Retina (tissue), 1 donor: ENCODE results near the gene EGFL7.

Source experiments
- DNase-seq: peaks from one replicate; pipeline ENCODE4 v3.0.0-alpha.2; 2016

EGFL7 gene

DNA sequence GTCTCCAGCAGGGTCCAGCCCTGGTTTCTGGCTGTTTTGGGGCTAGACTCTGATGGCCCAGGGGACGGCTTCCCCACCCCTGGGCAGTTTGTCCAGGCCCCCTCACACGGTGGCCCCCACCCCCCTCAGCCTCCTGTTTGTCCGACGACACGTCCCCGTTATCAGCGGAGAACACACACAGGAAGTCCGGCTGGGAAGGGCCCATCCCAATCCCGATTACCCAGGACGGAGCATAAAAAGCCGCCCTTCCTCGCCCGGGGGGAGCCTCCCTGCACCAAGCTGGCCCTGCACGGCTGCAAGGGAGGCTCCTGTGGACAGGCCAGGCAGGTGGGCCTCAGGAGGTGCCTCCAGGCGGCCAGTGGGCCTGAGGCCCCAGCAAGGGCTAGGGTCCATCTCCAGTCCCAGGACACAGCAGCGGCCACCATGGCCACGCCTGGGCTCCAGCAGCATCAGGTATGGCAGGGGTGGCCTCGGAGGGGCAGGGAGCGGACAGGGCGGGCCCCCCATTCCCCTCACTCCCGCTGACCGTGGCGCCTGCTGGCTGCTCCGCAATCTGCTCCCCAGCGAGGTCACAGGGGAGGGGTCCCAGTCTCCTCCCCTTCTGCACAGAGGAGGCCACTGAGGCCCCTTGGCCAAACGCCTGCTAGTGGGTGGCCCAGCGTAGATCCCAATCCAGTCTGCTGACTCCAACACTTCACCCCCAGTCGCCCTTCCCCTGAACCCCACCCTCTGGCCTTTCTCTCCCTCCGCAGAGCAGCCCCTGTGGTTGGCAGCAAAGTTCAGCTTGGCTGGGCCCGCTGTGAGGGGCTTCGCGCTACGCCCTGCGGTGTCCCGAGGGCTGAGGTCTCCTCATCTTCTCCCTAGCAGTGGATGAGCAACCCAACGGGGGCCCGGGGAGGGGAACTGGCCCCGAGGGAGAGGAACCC, at the start of gene EGFL7:
EGFL7 (plus strand) TSS at position 261 of the 926 bp plus-strand sequence. CDS start 5,367 bp downstream, outside the sequence.
- no peak for DNase-seq

DNA sequence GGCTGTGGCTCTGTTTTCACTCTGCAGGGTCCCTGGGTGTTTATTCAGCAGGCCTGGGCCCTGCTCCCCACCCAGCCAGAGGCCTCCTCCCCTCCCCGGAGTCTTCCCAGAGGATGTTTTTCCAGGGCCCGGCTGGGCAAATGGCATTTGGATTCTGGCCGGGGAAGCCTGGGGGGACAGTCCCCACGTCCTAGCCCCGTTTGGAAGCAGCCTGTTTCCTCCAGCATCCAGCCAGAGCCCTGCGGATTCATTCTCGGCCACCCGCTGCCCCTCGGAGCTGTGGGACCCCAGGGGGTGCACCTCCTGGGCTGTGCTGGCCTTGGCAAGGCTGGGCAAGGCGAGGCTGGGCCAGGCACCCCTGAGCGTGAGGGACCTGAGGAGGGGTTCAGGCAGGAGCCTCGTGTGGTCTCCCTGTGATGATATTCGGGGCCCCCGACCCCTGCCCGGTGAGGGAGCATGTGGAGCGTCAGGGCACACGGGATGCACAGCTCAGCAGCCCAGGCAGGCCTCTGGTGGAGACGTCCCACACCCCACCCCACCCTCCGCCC, 48.8 kb upstream of the EGFL7 start:
- no peak for DNase-seq

DNA sequence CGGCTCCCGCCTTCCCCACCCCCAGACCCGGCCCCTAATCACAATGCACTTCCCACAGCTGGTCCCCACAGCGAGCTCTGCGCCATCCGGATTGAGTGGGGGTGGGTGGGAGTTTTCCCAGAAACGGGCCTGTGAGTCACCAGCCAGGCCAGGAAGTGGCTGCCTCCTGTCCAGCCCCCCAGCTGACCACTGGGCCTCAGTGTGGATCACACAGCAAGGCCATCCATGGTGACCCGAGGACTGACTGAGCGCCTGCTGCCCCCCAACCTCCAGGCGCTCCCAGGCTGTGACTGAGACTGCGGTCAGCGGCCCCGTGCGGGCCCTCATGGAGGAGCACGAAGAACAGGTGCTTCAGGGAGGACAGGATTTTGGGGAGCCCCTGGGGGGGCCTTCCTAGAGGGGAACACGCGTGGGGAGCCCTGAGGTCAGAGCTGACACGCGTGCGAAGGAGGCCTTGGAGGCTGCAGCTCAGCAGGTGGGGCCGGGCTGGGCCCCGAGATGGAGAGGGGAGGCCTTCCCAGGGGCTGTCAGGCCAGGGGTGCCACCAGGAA, 48.3 kb upstream of the EGFL7 start:
- no peak for DNase-seq

DNA sequence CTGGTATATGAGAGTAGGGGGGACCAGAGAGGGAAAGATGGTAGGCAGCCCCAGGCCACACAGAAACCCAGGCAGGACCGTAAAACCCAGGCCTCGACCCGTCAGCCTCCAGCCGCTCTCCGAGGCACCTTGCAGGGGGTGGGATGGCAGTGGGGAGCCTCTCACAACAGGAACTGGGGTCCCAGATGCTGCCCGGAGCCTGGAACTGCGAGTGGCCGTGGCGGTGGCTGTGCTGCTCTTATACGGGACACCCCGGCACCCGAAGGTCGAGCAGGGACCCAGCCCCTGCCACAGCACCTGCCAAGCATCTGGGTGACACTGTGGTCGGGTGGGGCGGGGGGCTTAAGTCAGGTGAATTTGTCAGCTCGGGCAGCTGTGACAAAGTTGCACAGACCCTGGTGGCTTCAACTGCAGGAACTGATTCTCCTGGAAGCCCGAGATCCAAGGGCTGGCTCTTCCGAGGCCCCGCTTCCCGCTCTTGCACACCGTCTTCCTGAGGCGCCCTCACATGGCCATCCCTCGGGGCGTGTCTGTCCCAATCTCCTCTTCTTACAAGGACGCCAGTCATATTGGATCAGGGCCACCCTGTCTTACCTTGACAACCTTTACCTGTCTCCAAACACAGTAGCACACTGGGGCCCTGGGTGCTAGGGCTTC, 47.6 kb upstream of the EGFL7 start:
- no peak for DNase-seq

DNA sequence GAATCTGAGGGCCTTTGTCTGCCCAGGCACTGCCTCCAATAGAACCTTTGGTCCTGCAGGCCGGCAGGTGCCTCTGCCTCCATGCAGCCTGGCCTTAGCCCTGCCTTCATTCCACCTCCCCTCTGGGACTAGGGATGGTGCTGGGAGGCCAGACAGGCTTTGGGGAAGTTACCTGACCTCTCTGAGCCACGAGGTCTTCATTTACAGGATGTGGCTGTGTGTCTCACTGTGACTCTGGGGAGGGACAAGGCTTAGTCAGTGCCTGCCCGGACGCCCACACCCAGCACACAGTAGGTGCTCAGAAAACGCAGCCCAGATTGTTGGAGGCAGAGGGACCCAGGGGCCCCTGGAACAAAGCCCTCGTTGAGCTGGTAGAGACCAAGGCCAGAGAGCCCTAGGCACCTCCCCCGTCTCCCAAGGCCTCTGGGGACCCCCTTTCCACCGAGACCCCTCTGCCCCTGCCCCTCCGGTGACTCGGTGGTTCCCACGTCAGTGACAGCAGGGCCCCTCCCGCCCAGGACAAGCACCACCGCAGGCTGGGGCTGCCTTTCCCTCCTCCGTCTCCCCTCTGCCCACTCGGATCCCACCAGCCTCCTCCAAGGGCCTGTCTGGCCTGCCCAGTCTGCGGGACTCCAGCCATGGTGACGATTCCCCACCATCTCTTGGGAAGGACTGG, 46.9 kb upstream of the EGFL7 start:
- DNase-seq = no peak

DNA sequence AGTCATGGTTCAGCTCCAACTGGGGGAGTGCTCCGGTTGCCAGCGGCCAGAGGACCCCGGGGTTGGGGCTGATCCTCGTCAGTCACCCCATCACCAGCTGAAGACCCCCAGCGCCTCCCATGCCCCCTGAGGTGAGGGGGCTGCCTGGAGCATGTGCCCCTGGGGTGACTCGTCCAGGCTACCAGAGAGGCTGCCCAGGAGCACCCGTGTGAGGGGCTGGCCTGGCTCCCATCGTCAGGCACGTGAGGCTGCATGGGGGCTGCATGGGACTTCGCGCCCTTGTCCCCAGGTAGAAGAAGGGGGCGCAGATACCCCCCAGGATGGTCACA, 46.4 kb upstream of the EGFL7 start:
- DNase-seq = no peak

DNA sequence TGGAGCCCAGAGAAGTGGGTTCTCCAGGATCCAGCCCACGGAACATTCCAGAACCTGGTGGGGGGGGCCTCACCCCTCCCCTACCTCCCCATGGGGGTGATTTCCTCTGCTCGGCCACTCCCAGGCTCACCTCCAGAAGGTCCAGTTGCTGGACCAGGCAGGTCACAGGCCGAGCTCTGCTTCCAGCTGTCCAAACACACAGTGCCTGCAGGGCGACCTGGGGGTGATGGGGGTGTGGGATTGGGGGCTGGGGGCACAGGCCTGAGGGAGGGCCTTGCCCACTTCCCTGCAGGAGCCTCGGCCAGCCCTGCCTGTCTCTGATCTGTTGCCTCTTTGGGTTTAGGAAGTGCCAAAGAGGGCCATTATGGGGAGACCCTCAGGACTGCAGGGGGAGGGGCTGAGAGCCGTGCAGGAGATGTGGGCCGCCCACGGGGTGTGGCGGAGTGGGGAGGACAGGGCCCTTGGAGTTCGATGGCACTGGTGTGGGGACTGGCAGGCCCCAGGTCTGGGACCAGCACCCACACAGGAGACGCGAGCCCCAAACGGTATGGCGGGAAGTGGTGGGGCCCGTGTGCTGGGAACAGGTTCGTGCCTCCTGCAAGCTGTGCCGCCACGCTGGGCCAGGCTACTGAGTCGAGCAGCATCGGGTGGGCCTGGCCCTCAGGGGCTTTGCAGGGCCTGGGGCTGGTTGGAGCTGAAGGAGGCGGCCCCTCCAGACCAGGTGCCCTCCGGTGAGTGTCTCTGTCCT, 45.6 kb upstream of the EGFL7 start:
- no peak for DNase-seq

DNA sequence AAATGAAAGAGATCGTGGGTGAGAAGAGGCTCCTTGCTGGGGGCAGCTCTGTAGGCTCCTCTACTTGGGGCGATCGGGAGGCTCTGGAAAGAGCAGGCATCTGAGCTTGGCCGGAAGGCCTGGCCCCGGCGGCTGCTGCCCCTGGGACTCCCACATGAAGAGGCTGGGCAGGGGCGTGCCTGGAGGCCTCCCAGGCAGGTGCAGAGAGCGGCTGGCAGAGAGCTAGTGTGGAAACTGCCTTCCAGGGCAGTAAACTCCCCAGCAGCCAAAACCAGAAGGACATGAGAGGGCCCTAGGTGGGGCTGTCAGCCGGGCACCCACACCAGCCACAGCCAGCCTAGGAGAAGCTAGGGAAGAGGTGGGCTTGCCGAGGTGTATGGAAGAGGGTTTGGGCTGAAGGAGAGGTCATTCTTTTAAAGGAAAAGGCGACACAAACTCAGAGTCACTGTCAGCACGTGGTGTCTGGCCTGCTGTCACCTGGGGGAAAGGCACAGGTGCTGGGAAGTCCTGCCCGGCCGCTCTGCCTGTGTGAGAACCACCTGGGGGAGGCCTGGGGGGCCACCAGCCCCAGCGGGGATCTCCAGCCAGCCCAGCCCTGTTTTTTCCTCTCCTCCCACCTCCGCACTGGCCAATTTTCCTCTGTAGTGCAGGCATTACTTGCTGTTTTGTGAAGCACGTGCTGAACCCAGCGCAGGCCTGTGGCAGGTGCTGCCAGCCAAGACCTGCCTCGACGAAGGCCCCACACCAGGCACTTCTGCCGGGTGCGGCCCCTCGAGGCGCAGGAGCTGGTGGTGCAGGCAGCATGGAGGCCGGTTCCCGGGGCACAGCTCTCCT, 44.8 kb upstream of the EGFL7 start:
- no peak for DNase-seq

DNA sequence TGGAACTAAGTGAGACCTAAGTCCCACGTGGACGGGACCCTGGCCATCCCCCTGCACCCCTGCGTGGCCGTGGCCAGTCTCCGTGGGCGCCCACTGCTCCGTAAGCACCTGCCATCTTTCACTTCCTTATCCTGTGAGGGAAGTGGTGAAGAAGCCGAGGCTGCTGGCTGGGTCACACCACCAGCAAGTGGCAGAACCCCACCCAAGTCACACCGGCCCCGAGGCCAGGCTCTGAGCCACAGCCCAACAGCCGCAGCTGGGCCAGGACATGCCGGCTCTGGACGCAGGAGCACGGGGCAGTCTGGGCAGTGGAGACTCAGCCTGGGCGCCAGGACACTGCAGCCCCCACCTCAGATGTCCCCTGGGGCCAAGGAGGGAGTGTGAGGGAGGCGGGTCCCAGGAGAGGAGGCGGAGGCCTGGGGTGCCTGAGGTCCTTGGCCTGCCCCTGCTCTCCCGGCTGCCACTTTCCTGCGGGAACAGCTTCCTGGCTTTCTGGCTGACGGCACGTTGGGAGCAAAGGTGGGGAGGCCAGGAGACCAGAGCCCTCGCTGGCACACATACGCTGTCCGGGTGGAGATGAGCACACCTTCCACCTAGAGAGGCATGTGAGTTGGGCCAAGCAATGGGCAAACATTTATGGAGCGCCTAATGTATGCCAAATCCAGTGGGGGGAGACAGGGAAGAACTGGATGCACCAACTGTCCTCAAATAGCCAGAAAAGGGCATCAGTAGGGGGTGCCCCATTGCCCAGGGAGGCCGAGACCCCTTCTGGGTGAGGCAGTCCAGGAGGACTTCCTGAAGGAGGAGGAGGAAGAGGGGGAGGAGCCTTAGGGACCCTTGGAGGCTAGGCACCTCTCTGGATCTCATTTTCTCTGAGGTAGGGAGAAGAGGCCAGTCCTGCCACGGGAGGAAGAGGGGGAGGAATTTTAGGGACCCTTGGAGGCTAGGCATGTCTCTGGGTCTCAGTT, 43.9 kb upstream of the EGFL7 start:
- DNase-seq = no peak

DNA sequence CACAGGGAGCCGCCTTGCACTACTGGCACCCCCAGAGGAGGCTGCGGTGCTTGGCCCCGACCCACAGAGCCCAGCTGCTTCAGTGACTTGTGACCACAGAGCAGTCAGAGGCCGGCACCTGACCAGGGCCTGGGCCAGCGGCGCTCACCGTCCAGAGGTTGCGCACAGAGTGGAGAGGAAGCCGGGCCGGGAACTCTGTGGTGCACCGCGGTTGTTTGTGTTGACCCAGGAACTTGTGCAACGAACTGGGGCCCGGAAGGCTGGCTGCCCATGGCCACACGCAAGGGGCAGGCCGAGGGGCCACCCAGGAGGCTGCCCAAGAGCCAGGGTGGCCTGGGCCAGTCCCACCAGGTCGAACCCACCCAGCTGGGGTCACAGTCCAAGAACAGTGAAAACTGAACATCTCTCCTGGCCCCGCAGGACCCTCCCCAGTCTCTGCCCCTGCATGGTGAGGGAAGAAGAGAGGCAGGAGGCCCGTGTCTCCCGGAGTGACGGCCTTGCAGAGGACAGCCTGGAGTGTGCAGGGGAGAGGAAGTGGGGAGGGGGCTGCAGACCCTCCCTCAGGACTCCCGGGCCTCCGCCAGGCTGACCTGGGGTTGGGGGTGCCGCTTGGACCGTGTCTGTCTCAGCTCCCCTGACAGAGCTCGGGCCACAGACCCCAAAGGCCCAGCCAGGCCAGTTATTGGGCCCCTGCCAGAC, 42.8 kb upstream of the EGFL7 start:
- no peak for DNase-seq

DNA sequence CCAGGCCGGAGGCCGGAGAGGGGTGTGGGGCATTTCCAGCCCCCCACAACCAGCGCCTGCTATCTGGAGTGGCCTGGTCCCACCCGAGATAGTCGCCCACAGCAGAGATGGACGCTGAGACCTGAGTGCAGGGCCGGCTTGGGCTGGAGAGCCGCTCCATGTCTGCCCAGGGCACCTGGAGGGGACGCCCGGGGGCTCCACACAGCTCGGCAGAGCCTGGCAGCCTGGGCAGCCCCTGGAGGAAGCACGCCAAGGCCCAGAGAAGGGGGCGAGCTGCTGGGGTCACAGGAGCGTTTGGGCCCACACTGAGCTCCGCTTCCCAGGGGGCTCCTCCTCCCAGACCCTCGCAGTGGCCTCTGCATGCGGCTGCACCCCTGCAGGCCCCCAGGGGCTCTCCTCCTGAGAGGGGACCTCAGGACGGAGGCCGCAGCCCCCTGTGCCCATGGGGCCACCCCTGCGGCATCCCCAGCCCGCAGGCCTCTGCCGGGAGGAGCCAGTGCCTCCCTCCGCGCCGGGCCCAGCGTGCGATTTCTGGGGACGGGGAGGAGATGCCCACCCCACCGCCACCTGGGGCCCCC, 42.2 kb upstream of the EGFL7 start:
- no peak for DNase-seq

DNA sequence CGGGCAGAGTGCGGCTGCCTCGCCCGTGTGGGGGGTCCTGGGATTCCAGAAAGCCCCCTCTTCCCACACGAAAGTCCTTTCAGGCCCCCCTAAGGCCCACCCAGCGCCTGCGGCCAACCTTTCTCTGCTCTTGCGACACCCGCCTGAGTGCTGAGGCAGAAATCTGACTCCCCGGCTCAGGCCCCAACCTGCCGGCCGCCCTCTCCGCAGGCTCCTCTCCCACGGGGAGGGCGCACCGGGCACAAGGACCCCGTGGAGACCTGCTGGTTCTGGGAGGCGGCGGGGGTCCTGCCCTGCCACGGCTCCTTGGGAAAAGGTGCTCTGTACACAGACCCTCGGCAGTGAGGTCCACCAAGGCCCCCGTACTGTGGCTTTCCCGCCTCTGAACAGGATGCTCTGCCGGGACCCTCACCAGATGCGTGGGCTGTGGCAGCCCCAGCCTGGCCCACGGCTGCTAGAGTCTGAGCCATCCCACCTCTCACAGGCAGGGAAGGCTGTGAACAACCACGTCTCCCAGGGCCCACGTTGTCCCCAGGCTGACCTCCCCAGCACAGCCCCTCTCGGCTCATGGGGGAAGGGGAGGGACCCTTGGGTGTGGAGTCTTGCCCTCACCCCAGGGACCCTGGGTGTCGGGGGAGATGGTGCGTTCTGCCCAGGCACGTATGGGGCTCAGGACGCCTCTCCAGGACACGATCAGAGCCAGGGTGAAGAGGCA, 41.5 kb upstream of the EGFL7 start:
- no peak for DNase-seq

DNA sequence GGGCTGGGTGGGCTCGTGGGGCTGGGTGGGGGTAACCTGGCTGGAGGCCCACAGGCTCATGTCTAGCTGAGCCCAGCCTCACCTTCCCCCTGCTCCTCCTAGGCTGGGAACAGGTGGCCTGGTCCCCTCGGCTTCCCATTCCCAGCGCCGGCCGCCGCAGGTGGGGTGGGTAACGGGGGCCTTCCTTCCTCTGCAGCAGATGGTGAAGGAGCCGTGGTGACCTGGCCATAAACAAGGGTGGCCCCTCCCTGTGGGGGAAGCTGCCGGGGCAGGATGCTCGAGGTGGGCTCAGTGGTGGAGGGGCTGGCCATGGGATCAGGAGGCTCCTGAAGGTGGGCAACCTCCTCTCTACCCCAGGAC, 41.0 kb upstream of the EGFL7 start:
- no peak for DNase-seq

DNA sequence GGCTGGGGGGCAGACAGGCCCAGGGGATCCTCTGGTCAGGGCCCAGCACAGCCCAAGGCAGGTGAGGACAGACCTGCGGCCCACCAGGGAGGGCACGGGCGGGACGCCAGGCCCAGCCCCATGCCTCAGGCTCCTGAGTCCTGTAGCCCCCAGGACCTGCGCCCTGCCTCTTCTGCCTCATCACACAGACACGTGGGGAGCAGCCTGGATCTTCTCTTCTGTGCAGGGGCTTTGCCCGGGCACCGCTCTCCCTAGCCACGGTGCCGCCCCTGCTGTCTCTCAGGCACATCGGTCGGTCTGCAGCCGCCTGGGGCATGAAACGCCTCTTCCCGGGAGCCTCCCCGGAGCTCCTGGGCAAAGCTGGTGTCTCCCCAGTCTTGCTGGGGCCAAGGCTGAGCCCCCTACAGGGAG, 40.2 kb upstream of the EGFL7 start:
- DNase-seq = no peak

DNA sequence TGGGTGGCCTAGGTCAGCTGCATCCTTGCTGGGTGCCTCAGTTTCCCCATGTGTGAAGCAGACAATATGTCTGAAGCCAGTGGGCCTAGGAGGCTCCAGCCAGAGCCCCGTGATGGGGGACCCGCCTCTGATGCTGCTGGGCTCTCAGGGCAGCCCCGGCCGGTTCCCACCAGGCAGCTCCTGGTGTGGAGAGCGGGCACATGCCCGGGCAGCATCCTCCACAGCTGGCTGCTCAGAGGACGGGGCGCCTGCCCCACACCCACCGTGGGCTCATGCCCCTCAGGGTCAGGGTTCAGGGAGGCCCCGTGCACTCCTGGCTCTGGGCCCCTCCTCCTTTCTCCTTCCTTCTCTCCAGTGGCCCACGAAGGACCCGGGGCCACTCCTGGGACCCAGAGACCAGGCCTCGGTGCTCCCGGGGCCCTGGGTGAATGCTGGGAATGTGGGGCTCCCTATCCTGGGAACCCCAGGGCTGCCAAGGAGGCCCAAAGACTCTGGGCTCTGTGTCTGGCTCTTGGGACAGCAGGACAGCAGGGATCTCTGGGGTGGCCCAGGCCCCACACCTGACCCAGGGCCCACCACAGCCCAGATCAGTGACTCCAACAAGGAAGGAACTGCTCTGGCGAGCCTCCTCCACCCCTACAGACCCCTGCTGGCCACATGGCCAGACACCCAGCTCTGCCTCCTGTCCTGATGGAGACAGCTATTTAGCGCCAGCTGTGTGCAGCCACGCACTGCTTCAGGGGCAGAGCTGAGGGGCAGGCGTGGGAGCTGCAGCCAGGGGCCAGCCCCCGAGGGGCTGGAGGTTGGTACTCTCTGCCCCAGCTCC, 39.5 kb upstream of the EGFL7 start:
- DNase-seq = no peak

DNA sequence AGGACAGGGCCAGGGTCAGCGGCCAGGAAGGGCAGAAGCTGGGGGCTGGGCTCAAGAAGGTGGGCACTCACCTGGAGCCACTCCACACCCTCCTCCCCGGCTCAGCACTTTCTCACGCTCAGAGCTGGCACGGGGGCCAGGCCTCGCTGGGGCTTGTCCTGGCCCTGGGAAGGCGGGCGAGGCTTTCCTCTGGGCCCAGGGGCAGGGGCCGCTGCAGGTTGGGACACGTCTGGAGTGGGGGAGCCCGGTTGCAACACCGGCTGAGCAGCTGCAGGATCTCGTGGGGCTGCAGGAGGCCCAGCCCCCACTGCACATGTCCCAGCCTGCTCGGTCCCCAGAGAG, 38.9 kb upstream of the EGFL7 start:
- DNase-seq = no peak

DNA sequence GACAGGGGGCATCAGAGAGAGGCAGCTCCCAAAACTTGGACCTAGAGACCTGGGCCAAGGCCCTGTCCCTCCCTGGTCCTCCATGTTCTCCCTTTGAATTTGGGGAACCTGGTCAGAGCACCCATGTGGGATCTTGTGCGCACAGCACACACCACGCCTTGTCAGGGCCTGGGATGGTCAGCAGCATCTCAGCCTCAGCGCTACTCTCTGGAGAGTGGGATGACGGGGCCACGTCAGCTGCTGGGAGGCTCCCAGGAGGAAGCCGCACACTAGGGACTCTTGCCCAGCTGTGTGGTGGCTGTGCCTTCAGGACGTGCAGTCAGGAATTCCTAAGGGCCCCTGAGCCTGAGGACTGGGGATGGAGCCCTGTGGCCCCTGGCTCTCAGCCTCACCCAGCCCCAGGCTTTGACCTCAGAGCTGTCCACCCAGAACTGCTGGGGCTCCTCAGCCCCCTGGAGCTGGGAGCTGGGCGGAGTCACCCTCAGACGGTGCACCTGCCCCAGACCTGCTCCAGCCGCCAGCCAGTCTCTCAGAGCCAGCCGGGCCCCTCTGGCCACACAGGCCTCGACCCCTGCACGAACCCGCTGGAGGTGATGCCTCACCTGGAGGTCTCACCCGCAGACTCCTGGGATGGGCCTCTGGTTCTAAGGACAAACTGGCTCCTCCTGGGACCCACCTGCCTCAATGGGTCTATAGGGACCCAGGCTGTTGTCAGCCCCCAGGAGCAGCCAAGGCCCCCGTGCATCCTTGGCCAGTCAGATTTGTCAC, 38.3 kb upstream of the EGFL7 start:
- DNase-seq = no peak
